A204.1 (cell line): ENCODE measurements around the gene NXN.

ENCODE experiments used
- FAIRE-seq: peaks from 2 replicates; lab custom pipeline; 2012; peaks lifted over from hg19 to GRCh38; lab: Jason Lieb, UNC

Gene NXN

GRCh38 chr17:979539-980405 lies at the start of gene NXN:
TSS of gene NXN (minus strand) at chr17:979776.
- no peak for FAIRE-seq

GRCh38 chr17:1027044-1027443 lies 47.5 kb upstream of the NXN start:
- no peak for FAIRE-seq

GRCh38 chr17:1026599-1026975 lies 47.0 kb upstream of the NXN start:
- no peak for FAIRE-seq

GRCh38 chr17:1025733-1026598 lies 46.4 kb upstream of the NXN start:
- FAIRE-seq = no peak

- FAIRE-seq = no peak
These were observed 44.5 kb upstream of the NXN start for GRCh38 chr17:1024076-1024475.

GRCh38 chr17:1022278-1023024 lies 42.9 kb upstream of the NXN start:
- no peak for FAIRE-seq

GRCh38 chr17:1021147-1021546 lies 41.6 kb upstream of the NXN start:
- FAIRE-seq = no peak

- FAIRE-seq = no peak
These were observed 39.9 kb upstream of the NXN start for GRCh38 chr17:1019451-1019850.

GRCh38 chr17:1018547-1018946 lies 39.0 kb upstream of the NXN start:
- no peak for FAIRE-seq

GRCh38 chr17:1013729-1014090 lies 34.1 kb upstream of the NXN start:
- no peak for FAIRE-seq

GRCh38 chr17:1012823-1013728 lies 33.5 kb upstream of the NXN start:
- FAIRE-seq = no peak

GRCh38 chr17:1011760-1012735 lies 32.5 kb upstream of the NXN start:
- FAIRE-seq = no peak

GRCh38 chr17:1011138-1011537 lies 31.6 kb upstream of the NXN start:
- FAIRE-seq = no peak

- FAIRE-seq = no peak
These were observed 31.0 kb upstream of the NXN start for GRCh38 chr17:1010586-1010985.

- no peak for FAIRE-seq
These were observed 30.5 kb upstream of the NXN start for GRCh38 chr17:1010086-1010450.

GRCh38 chr17:1009229-1010085 lies 29.9 kb upstream of the NXN start:
- no peak for FAIRE-seq

- FAIRE-seq = no peak
These were observed 28.6 kb upstream of the NXN start for GRCh38 chr17:1008008-1008761.

GRCh38 chr17:1007310-1008007 lies 27.9 kb upstream of the NXN start:
- FAIRE-seq = no peak
